HEK293 (cell line): Measurements from ENCODE around the gene CFAP410.

Experiments used
- GLI2 ChIP-seq: fragments of 450-650 bp; formaldehyde crosslinking; IDR thresholded peaks from 2 replicates; pipeline ENCODE4; 2017; ENCODE audit warnings: missing biosample characterization, missing genetic modification characterization, low read depth, borderline replicate concordance
- GLI4 ChIP-seq: fragments of 450-650 bp; formaldehyde crosslinking; IDR thresholded peaks from 2 replicates; pipeline ENCODE4 v1.5.1; 2016; ENCODE audit warnings: missing biosample characterization, missing genetic modification characterization
- GLIS1 ChIP-seq: fragments of 450-650 bp; formaldehyde crosslinking; IDR thresholded peaks from 2 replicates; pipeline ENCODE4 v1.5.1; 2016; ENCODE audit warnings: missing biosample characterization, missing genetic modification characterization
- GLIS2 ChIP-seq: fragments of 450-650 bp; formaldehyde crosslinking; IDR thresholded peaks from 2 replicates; pipeline ENCODE4 v1.5.1; 2016; ENCODE audit warnings: missing biosample characterization, missing genetic modification characterization
- KLF10 ChIP-seq: fragments of 450-650 bp; IDR thresholded peaks from 2 replicates; pipeline ENCODE4 v1.5.1; 2018; ENCODE audit warnings: missing biosample characterization, mild to moderate bottlenecking, missing genetic modification characterization
- KLF7 ChIP-seq: fragments of 450-650 bp; formaldehyde crosslinking; IDR thresholded peaks from 2 replicates; pipeline ENCODE4 v1.5.1; 2016; ENCODE audit warnings: missing biosample characterization, missing genetic modification characterization, borderline replicate concordance
- MEIS1 ChIP-seq: sonication (generic); formaldehyde crosslinking; IDR thresholded peaks from 2 replicates; pipeline ENCODE4 v1.8.1; 2022; ENCODE audit warnings: missing genetic modification reagents, mild to moderate bottlenecking, borderline replicate concordance
- OSR2 ChIP-seq: fragments of 450-650 bp; formaldehyde crosslinking; IDR thresholded peaks from 2 replicates; pipeline ENCODE4 v1.5.1; 2016; ENCODE audit warnings: missing biosample characterization, missing genetic modification characterization
- PRDM1 ChIP-seq: fragments of 450-650 bp; formaldehyde crosslinking; IDR thresholded peaks from 2 replicates; pipeline ENCODE4; 2016; ENCODE audit warnings: missing biosample characterization, missing genetic modification characterization
- PRDM4 ChIP-seq: fragments of 450-650 bp; formaldehyde crosslinking; IDR thresholded peaks from 2 replicates; pipeline ENCODE4 v1.5.1; 2017; ENCODE audit warnings: missing biosample characterization, missing genetic modification characterization
- SP2 ChIP-seq: fragments of 450-650 bp; formaldehyde crosslinking; IDR thresholded peaks from 2 replicates; pipeline ENCODE4 v1.5.1; 2016; ENCODE audit warnings: missing biosample characterization, missing genetic modification characterization
- SP7 ChIP-seq: fragments of 450-650 bp; formaldehyde crosslinking; IDR thresholded peaks from 2 replicates; pipeline ENCODE4 v1.5.1; 2016; ENCODE audit warnings: missing biosample characterization, missing genetic modification characterization
- YY1 ChIP-seq: fragments of 450-650 bp; formaldehyde crosslinking; IDR thresholded peaks from 2 replicates; pipeline ENCODE4 v1.5.1; 2018; ENCODE audit warnings: missing biosample characterization, missing genetic modification characterization
- ZBTB20 ChIP-seq: fragments of 450-650 bp; formaldehyde crosslinking; IDR thresholded peaks from 2 replicates; pipeline ENCODE4 v1.5.1; 2016; ENCODE audit warnings: missing biosample characterization, missing genetic modification characterization
- ZBTB8A ChIP-seq: fragments of 450-650 bp; formaldehyde crosslinking; IDR thresholded peaks from 2 replicates; pipeline ENCODE4 v1.5.1; 2016; ENCODE audit warnings: missing biosample characterization, missing genetic modification characterization
- ZIC2 ChIP-seq: fragments of 450-650 bp; formaldehyde crosslinking; IDR thresholded peaks from 2 replicates; pipeline ENCODE4 v1.5.1; 2016; ENCODE audit warnings: missing biosample characterization, missing genetic modification characterization
- ZNF121 ChIP-seq: fragments of 450-650 bp; formaldehyde crosslinking; IDR thresholded peaks from 2 replicates; pipeline ENCODE4 v1.5.1; 2016; ENCODE audit warnings: missing biosample characterization, missing genetic modification characterization
- ZNF133 ChIP-seq: fragments of 450-650 bp; formaldehyde crosslinking; IDR thresholded peaks from 2 replicates; pipeline ENCODE4 v1.5.1; 2016; ENCODE audit warnings: missing biosample characterization, missing genetic modification characterization
- ZNF23 ChIP-seq: fragments of 450-650 bp; formaldehyde crosslinking; IDR thresholded peaks from 2 replicates; pipeline ENCODE4 v1.5.1; 2016; ENCODE audit warnings: missing biosample characterization, missing genetic modification characterization, borderline replicate concordance
- ZNF266 ChIP-seq: fragments of 450-650 bp; formaldehyde crosslinking; IDR thresholded peaks from 2 replicates; pipeline ENCODE4 v1.5.1; 2016; ENCODE audit warnings: missing biosample characterization, missing genetic modification characterization, low read depth
- ZNF292 ChIP-seq: fragments of 450-650 bp; formaldehyde crosslinking; IDR thresholded peaks from 2 replicates; pipeline ENCODE4 v1.5.1; 2016; ENCODE audit warnings: low read depth, missing biosample characterization, missing genetic modification characterization, borderline replicate concordance
- ZNF350 ChIP-seq: fragments of 450-650 bp; formaldehyde crosslinking; IDR thresholded peaks from 2 replicates; pipeline ENCODE4 v1.5.0; 2017; ENCODE audit warnings: missing biosample characterization, mild to moderate bottlenecking, missing genetic modification characterization
- ZNF518A ChIP-seq: fragments of 450-650 bp; formaldehyde crosslinking; conservative IDR thresholded peaks from 2 replicates; pipeline ENCODE4 v1.5.1; 2016; ENCODE audit warnings: low read depth, missing biosample characterization, missing genetic modification characterization
- ZNF629 ChIP-seq: fragments of 450-650 bp; formaldehyde crosslinking; IDR thresholded peaks from 2 replicates; pipeline ENCODE4 v1.5.1; 2017; ENCODE audit warnings: missing biosample characterization, missing genetic modification characterization
- ZNF837 ChIP-seq: fragments of 450-650 bp; formaldehyde crosslinking; IDR thresholded peaks from 2 replicates; pipeline ENCODE4 v1.5.1; 2016; ENCODE audit warnings: missing biosample characterization, missing genetic modification characterization
- ZSCAN30 ChIP-seq: fragments of 450-650 bp; IDR thresholded peaks from 2 replicates; pipeline ENCODE4 v1.5.1; 2018; ENCODE audit warnings: missing biosample characterization, mild to moderate bottlenecking, missing genetic modification characterization, moderate library complexity
- TF ChIP-seq, protein P1 (sequence below): fragments of 450-650 bp; formaldehyde crosslinking; IDR thresholded peaks from 2 replicates; pipeline ENCODE4 v1.5.1; 2016; ENCODE audit warnings: missing biosample characterization, missing genetic modification characterization, low read depth
- TF ChIP-seq, protein P2 (sequence below): fragments of 450-650 bp; formaldehyde crosslinking; IDR thresholded peaks from 2 replicates; pipeline ENCODE4 v1.5.1; 2017; ENCODE audit warnings: missing biosample characterization, mild to moderate bottlenecking, missing genetic modification characterization, moderate library complexity
- TF ChIP-seq, protein P3 (sequence below): fragments of 450-650 bp; formaldehyde crosslinking; IDR thresholded peaks from 2 replicates; pipeline ENCODE4 v1.5.1; 2016; ENCODE audit warnings: missing biosample characterization, missing genetic modification characterization

The CFAP410 gene

DNA sequence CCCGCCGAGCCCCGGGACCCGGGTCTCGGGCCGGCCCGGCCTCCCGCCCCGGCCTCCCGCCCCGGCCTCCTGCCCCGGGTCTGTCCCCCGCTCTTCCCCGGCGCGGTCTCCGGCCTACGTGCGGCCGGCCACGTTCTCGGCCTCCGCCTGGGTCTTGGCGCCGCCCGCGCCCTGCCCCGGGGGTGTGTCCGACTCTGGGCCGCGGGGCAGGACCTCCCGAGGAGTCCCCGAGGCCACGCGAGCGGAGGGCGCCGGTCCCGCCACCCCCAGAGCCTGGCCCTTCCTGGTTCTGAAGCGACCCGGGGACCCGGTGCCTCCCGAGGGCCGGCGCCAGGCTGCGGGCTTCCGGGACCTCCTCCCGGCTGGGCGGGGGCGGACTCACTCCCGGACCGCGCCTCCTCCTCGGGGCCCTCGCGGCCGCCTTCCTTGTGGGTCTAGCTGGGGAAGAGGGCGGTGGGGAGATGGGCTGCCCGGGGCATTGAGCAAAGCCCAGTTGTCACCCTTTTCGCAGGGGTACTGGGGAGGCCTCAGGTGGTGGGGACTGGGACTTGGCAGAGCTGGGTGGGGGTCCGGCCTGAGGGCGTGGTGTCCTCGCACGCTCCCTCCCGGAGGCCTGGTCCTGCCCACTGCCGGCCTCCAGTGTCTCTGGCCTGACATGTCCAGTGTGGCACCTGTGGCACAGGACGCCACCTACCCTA, 38.8 kb downstream of the CFAP410 start (continued):
- TF ChIP-seq ZBTB20 (tag by site-specific recombination) (peak; percentile 57), ZNF121 (tag by site-specific recombination) (no peak), ZNF518A (tag by site-specific recombination) (no peak), GLIS2 (tag by site-specific recombination) (peak; percentile 85), ZNF837 (tag by site-specific recombination) (0 out of 2 replicates have a peak, but pooled peaks have one; percentile 35), OSR2 (tag by site-specific recombination) (0 out of 2 replicates have a peak, but pooled peaks have one; percentile 9), ZNF292 (tag by site-specific recombination) (no peak), ZBTB8A (peak; percentile 65), GLI2 (tag by site-specific recombination) (no peak), KLF10 (peak; percentile 96), ZNF133 (tag by site-specific recombination) (no peak), SP2 (peak; percentile 83), SP7 (peak; percentile 53; the same call in 1 of the 2 replicates), YY1 (no peak), ZSCAN30 (tag by site-specific recombination) (no peak), ZNF629 (tag by site-specific recombination) (no peak), MEIS1 (CRISPR knock-in tag) (no peak), ZIC2 (peak; percentile 32; the same call in 1 of the 2 replicates), ZNF350 (tag by site-specific recombination) (no peak), KLF7 (peak; percentile 66), ZNF23 (tag by site-specific recombination) (no peak), PRDM1 (tag by site-specific recombination) (no peak), PRDM4 (tag by site-specific recombination) (no peak), GLI4 (tag by site-specific recombination) (no peak), GLIS1 (tag by site-specific recombination) (peak; percentile 83), ZNF266 (tag by site-specific recombination) (no peak)
- TF ChIP-seq, protein P1, sequence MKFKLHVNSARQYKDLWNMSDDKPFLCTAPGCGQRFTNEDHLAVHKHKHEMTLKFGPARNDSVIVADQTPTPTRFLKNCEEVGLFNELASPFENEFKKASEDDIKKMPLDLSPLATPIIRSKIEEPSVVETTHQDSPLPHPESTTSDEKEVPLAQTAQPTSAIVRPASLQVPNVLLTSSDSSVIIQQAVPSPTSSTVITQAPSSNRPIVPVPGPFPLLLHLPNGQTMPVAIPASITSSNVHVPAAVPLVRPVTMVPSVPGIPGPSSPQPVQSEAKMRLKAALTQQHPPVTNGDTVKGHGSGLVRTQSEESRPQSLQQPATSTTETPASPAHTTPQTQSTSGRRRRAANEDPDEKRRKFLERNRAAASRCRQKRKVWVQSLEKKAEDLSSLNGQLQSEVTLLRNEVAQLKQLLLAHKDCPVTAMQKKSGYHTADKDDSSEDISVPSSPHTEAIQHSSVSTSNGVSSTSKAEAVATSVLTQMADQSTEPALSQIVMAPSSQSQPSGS (tag by site-specific recombination) = no peak
- TF ChIP-seq, protein P2, sequence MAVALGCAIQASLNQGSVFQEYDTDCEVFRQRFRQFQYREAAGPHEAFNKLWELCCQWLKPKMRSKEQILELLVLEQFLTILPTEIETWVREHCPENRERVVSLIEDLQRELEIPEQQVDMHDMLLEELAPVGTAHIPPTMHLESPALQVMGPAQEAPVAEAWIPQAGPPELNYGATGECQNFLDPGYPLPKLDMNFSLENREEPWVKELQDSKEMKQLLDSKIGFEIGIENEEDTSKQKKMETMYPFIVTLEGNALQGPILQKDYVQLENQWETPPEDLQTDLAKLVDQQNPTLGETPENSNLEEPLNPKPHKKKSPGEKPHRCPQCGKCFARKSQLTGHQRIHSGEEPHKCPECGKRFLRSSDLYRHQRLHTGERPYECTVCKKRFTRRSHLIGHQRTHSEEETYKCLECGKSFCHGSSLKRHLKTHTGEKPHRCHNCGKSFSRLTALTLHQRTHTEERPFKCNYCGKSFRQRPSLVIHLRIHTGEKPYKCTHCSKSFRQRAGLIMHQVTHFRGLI (tag by site-specific recombination) = no peak
- TF ChIP-seq, protein P3, sequence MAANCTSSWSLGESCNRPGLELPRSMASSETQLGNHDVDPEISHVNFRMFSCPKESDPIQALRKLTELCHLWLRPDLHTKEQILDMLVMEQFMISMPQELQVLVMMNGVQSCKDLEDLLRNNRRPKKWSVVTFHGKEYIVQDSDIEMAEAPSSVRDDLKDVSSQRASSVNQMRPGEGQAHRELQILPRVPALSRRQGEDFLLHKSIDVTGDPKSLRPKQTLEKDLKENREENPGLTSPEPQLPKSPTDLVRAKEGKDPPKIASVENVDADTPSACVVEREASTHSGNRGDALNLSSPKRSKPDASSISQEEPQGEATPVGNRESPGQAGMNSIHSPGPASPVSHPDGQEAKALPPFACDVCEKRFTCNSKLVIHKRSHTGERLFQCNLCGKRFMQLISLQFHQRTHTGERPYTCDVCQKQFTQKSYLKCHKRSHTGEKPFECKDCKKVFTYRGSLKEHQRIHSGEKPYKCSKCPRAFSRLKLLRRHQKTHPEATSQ (tag by site-specific recombination) = peak; percentile 71
